HEK293 (cell line): ENCODE measurements around the gene AKNA.
A peak's percentile ranks its signal among the peaks of the same experiment; 100 is the strongest.

Experiments used
- GLIS2 ChIP-seq: fragments of 450-650 bp; formaldehyde crosslinking; IDR thresholded peaks from 2 replicates; pipeline ENCODE4 v1.5.1; 2016; ENCODE audit warnings: missing biosample characterization, missing genetic modification characterization
- HOXD13 ChIP-seq: sonication (generic); formaldehyde crosslinking; IDR thresholded peaks from 2 replicates; pipeline ENCODE4 v1.8.0; 2022; ENCODE audit warnings: missing genetic modification reagents, borderline replicate concordance
- MEIS1 ChIP-seq: sonication (generic); formaldehyde crosslinking; IDR thresholded peaks from 2 replicates; pipeline ENCODE4 v1.8.1; 2022; ENCODE audit warnings: missing genetic modification reagents, mild to moderate bottlenecking, borderline replicate concordance
- MYNN ChIP-seq: fragments of 450-650 bp; formaldehyde crosslinking; IDR thresholded peaks from 2 replicates; pipeline ENCODE4 v1.5.1; 2016; ENCODE audit warnings: missing biosample characterization, missing genetic modification characterization, borderline replicate concordance
- TRIM28 ChIP-seq: IDR thresholded peaks from 2 replicates; pipeline ENCODE4 v1.6.1; 2011; ENCODE audit warnings: low read length, control low read depth, borderline replicate concordance
- TSHZ1 ChIP-seq: fragments of 450-650 bp; formaldehyde crosslinking; IDR thresholded peaks from 2 replicates; pipeline ENCODE4 v1.5.1; 2016; ENCODE audit warnings: missing biosample characterization, missing genetic modification characterization, borderline replicate concordance
- WT1 ChIP-seq: fragments of 450-650 bp; formaldehyde crosslinking; IDR thresholded peaks from 2 replicates; pipeline ENCODE4 v1.5.1; 2016; ENCODE audit warnings: missing biosample characterization, missing genetic modification characterization
- ZBTB44 ChIP-seq: fragments of 450-650 bp; IDR thresholded peaks from 2 replicates; pipeline ENCODE4 v1.5.1; 2018; ENCODE audit warnings: missing biosample characterization, mild to moderate bottlenecking, missing genetic modification characterization
- ZBTB49 ChIP-seq: fragments of 450-650 bp; formaldehyde crosslinking; IDR thresholded peaks from 2 replicates; pipeline ENCODE4 v1.5.1; 2016; ENCODE audit warnings: missing biosample characterization, missing genetic modification characterization, low read depth
- ZNF132 ChIP-seq: fragments of 450-650 bp; formaldehyde crosslinking; IDR thresholded peaks from 2 replicates; pipeline ENCODE4 v1.5.1; 2017; ENCODE audit warnings: missing biosample characterization, missing genetic modification characterization, borderline replicate concordance
- ZNF133 ChIP-seq: fragments of 450-650 bp; formaldehyde crosslinking; IDR thresholded peaks from 2 replicates; pipeline ENCODE4 v1.5.1; 2016; ENCODE audit warnings: missing biosample characterization, missing genetic modification characterization
- ZNF16 ChIP-seq: fragments of 450-650 bp; formaldehyde crosslinking; IDR thresholded peaks from 2 replicates; pipeline ENCODE4 v1.5.1; 2016; ENCODE audit warnings: low read depth, missing biosample characterization, missing genetic modification characterization
- ZNF174 ChIP-seq: fragments of 450-650 bp; formaldehyde crosslinking; IDR thresholded peaks from 2 replicates; pipeline ENCODE4 v1.5.0; 2017; ENCODE audit warnings: missing biosample characterization, mild to moderate bottlenecking, missing genetic modification characterization
- ZNF211 ChIP-seq: fragments of 450-650 bp; formaldehyde crosslinking; IDR thresholded peaks from 2 replicates; pipeline ENCODE4 v1.5.1; 2016; ENCODE audit warnings: low read depth, missing biosample characterization, missing genetic modification characterization
- ZNF335 ChIP-seq: fragments of 450-650 bp; formaldehyde crosslinking; conservative IDR thresholded peaks from 2 replicates; pipeline ENCODE4 v1.5.1; 2016; ENCODE audit warnings: missing biosample characterization, missing genetic modification characterization
- ZNF350 ChIP-seq: fragments of 450-650 bp; formaldehyde crosslinking; IDR thresholded peaks from 2 replicates; pipeline ENCODE4 v1.5.0; 2017; ENCODE audit warnings: missing biosample characterization, mild to moderate bottlenecking, missing genetic modification characterization
- ZNF394 ChIP-seq: fragments of 450-650 bp; formaldehyde crosslinking; IDR thresholded peaks from 2 replicates; pipeline ENCODE4 v1.5.1; 2016; ENCODE audit warnings: missing biosample characterization, missing genetic modification characterization, mild to moderate bottlenecking, moderate library complexity, borderline replicate concordance
- ZNF513 ChIP-seq: fragments of 450-650 bp; IDR thresholded peaks from 2 replicates; pipeline ENCODE4 v1.5.1; 2018; ENCODE audit warnings: missing biosample characterization, missing genetic modification characterization
- ZNF514 ChIP-seq: fragments of 450-650 bp; formaldehyde crosslinking; IDR thresholded peaks from 2 replicates; pipeline ENCODE4 v1.5.1; 2016; ENCODE audit warnings: missing biosample characterization, missing genetic modification characterization
- ZNF580 ChIP-seq: fragments of 450-650 bp; formaldehyde crosslinking; IDR thresholded peaks from 2 replicates; pipeline ENCODE4 v1.5.1; 2016; ENCODE audit warnings: missing biosample characterization, missing genetic modification characterization
- ZNF600 ChIP-seq: fragments of 450-650 bp; formaldehyde crosslinking; IDR thresholded peaks from 2 replicates; pipeline ENCODE4 v1.5.1; 2016; ENCODE audit warnings: missing biosample characterization, missing genetic modification characterization
- ZNF623 ChIP-seq: fragments of 450-650 bp; formaldehyde crosslinking; IDR thresholded peaks from 2 replicates; pipeline ENCODE4 v1.5.1; 2016; ENCODE audit warnings: missing biosample characterization, missing genetic modification characterization
- ZNF626 ChIP-seq: fragments of 450-650 bp; sonication (Bioruptor Pico); formaldehyde crosslinking; IDR thresholded peaks from 2 replicates; pipeline ENCODE4 v1.5.1; 2018; ENCODE audit warnings: missing biosample characterization, missing genetic modification characterization, inconsistent platforms
- ZNF670 ChIP-seq: fragments of 450-650 bp; formaldehyde crosslinking; IDR thresholded peaks from 2 replicates; pipeline ENCODE4 v1.5.1; 2016; ENCODE audit warnings: missing biosample characterization, missing genetic modification characterization, low read depth
- ZNF701 ChIP-seq: fragments of 450-650 bp; formaldehyde crosslinking; IDR thresholded peaks from 2 replicates; pipeline ENCODE4 v1.5.1; 2016; ENCODE audit warnings: missing biosample characterization, missing genetic modification characterization
- ZNF704 ChIP-seq: fragments of 450-650 bp; formaldehyde crosslinking; IDR thresholded peaks from 2 replicates; pipeline ENCODE4 v1.5.1; 2016; ENCODE audit warnings: missing biosample characterization, missing genetic modification characterization
- ZNF792 ChIP-seq: fragments of 450-650 bp; formaldehyde crosslinking; IDR thresholded peaks from 2 replicates; pipeline ENCODE4 v1.5.1; 2016; ENCODE audit warnings: missing biosample characterization, missing genetic modification characterization
- ZSCAN5A ChIP-seq: fragments of 450-650 bp; formaldehyde crosslinking; IDR thresholded peaks from 2 replicates; pipeline ENCODE4 v1.5.1; 2016; ENCODE audit warnings: missing biosample characterization, missing genetic modification characterization

AKNA gene

GRCh38 chr9:114397848-114398605 lies 10.2 kb upstream of the AKNA start (continued):
- TF ChIP-seq ZNF580: peak; percentile 23; the same call in 1 of the 2 replicates
- no peak for TF ChIP-seq TSHZ1 (tag by site-specific recombination)
- no peak for TF ChIP-seq ZNF514 (tag by site-specific recombination)
- TF ChIP-seq ZNF513 (tag by site-specific recombination): no peak
- no peak for TF ChIP-seq ZNF133 (tag by site-specific recombination)
- peak; percentile 78 for TF ChIP-seq GLIS2 (tag by site-specific recombination)
- no peak for TF ChIP-seq ZNF174 (tag by site-specific recombination)
- TF ChIP-seq ZNF701 (tag by site-specific recombination): no peak
- no peak for TF ChIP-seq ZNF394 (tag by site-specific recombination)
- no peak for TF ChIP-seq MEIS1
- TF ChIP-seq ZNF626 (tag by site-specific recombination): no peak
- no peak for TF ChIP-seq ZNF704 (tag by site-specific recombination)
- TF ChIP-seq MYNN (tag by site-specific recombination): 0 out of 2 replicates have a peak, but pooled peaks have one; percentile 18
- no peak for TF ChIP-seq ZNF600
- peak; percentile 41; the same call in 1 of the 2 replicates for TF ChIP-seq WT1
- TF ChIP-seq ZNF211 (tag by site-specific recombination): no peak
- TF ChIP-seq ZSCAN5A (tag by site-specific recombination): peak; percentile 76; the same call in 1 of the 2 replicates
- TF ChIP-seq ZNF16 (tag by site-specific recombination): no peak
- no peak for TF ChIP-seq ZNF132 (tag by site-specific recombination)
- no peak for TF ChIP-seq ZNF623 (tag by site-specific recombination)
- no peak for TF ChIP-seq TRIM28
- no peak for TF ChIP-seq HOXD13 (CRISPR knock-in tag)
- no peak for TF ChIP-seq ZNF350 (tag by site-specific recombination)
- TF ChIP-seq ZNF670 (tag by site-specific recombination): no peak
- no peak for TF ChIP-seq ZBTB44 (tag by site-specific recombination)
- peak; percentile 83 for TF ChIP-seq ZNF335 (tag by site-specific recombination)
- no peak for TF ChIP-seq ZBTB49 (tag by site-specific recombination)
- no peak for TF ChIP-seq ZNF792 (tag by site-specific recombination)
